NCI-H345 treated with DMSO at 0.1 percent for 48 hours (cell line): ENCODE data around the gene TYROBP.
"Not testable (repeated sequence)": the region's sequence is repeated elsewhere in the genome, so short reads cannot be mapped to it uniquely, and the experiment has no call there.

Experiments used
- DNase-seq: peaks from one replicate; lab custom pipeline; 2025; ENCODE audit not compliant: unreplicated experiment; lab: John Stamatoyannopoulos, UW

Gene TYROBP

DNA sequence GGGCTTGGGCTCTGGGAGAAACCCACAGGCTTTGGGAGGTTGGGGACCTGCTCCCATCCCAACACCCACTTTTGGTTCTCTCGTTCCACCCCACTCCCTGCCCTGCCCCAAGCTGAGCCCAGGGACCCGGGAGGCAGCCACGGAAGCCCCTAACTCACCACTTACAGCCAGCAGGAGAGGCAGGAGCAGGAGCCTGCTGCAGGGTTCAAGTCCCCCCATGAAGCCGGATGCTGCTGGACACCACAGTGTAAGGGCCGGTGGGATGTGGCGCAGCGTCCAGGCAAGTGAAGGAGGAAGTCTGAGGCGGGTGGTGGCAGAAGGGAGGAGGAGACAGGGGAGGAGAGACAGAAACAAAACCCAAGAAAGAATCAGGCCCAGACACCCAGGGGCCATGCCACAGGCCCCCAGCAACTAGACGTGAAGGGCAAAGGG is at the start of gene TYROBP:
TYROBP (minus strand) TSS at position 286 of the 432 bp plus-strand sequence; CDS start at position 219, 67 bp downstream.
- no peak for DNase-seq

- not testable (repeated sequence) for DNase-seq
These were observed 49.3 kb upstream of the TYROBP start for GRCh38 chr19:35957411-35957810.

DNA sequence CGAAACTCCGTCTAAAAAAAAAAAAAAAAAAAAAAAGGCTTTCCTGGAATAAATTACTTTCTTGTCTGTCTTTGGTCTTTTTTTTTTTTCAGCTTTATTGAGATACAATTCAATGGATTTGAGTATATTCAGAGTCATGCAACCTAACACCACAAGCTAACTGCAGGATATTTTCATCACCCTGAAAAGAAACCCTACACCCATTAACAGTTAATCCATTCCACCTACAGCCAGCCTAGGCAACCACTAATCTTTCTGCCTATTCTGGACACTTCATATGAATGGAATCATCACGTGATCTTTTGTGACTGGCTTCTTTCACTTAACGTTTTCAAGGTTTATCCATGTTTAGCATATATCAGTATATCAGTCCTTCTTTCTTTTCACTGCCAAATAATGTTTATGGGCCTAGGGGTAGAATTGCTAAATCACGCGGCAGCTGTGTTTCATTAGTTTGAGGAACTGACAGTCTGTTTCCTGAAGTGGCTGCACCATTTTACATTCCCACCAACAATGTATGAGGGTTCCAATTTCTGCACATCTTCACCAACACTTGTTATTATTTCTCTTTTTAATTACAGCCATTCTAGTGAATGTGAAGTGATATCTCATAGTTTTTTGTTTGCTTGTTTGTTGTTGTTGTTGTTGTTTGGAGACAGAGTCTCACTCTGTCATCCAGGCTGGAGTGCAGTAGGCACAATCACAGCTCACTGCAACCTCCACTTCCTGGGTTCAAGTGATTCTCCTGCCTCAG is 48.0 kb upstream of the TYROBP start:
- DNase-seq: no peak

GRCh38 chr19:35949131-35949530 is 41.0 kb upstream of the TYROBP start:
- DNase-seq: no peak

- DNase-seq: no peak
These were observed 38.1 kb upstream of the TYROBP start for GRCh38 chr19:35946203-35946602.

- DNase-seq: no peak
These were observed 37.2 kb upstream of the TYROBP start for GRCh38 chr19:35945121-35945790.

- DNase-seq: no peak
These were observed 36.5 kb upstream of the TYROBP start for GRCh38 chr19:35944556-35944955.

DNA sequence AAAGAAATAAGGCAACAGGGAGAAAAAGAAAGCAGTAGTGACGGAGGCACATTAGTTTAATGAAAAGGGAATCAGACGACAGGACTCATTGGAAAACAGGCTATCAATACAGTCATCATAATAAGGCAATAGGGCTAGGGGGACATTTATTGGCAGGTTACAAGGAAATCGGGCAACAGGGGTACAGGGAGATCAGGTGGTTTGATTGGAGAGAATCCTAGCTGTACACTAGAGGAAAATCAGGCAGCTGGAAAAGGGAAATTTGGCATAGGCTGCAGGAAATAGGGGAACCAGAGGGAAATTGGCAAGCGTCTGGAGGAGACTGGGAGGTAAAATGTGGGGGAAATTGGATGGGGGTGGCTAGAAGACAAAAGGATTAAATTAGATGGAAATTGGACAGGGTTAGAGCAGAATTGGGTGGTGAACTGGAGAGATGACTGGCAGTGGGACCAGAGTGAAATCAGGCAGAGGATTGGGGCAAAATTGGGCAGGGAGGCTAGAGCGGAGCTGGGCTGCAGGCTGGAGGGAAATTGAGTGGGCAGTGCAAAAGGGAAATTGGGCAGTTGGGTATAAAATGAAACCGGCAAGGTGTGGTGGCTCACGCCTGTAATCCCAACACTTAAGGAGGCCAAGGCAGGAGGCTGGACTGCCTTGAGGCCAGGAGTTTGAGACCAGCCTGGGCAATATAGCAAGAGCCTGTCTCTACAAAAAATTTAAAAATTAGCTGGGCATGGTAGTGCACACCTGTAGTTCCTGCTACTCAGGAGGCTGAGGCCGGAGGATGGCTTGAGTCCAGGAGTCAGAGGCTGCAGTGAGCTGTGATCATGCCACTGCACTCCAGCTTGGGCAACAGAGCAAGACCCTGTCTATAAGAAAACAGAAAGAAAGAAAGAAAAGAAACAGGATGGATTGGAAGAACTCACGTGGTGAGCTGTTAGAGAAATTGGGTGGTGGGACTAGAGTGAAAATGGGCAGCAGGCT is 35.5 kb upstream of the TYROBP start:
- no peak for DNase-seq

- DNase-seq: no peak
These were observed 34.1 kb upstream of the TYROBP start for GRCh38 chr19:35942235-35942634.

GRCh38 chr19:35940839-35941238 is 32.7 kb upstream of the TYROBP start:
- no peak for DNase-seq

GRCh38 chr19:35940078-35940775 is 32.1 kb upstream of the TYROBP start:
- no peak for DNase-seq

DNA sequence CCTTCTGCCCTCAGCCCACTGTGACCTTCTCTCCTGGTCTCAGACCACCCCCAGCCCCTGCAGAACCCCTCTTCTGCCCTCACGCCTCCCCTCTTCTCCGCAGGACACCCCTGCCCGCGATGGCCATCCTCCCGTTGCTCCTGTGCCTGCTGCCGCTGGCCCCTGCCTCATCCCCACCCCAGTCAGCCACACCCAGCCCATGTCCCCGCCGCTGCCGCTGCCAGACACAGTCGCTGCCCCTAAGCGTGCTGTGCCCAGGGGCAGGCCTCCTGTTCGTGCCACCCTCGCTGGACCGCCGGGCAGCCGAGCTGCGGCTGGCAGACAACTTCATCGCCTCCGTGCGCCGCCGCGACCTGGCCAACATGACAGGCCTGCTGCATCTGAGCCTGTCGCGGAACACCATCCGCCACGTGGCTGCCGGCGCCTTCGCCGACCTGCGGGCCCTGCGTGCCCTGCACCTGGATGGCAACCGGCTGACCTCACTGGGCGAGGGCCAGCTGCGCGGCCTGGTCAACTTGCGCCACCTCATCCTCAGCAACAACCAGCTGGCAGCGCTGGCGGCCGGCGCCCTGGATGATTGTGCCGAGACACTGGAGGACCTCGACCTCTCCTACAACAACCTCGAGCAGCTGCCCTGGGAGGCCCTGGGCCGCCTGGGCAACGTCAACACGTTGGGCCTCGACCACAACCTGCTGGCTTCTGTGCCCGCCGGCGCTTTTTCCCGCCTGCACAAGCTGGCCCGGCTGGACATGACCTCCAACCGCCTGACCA is 31.4 kb upstream of the TYROBP start:
- DNase-seq: no peak

- no peak for DNase-seq
These were observed 30.5 kb upstream of the TYROBP start for GRCh38 chr19:35938282-35939224.

DNA sequence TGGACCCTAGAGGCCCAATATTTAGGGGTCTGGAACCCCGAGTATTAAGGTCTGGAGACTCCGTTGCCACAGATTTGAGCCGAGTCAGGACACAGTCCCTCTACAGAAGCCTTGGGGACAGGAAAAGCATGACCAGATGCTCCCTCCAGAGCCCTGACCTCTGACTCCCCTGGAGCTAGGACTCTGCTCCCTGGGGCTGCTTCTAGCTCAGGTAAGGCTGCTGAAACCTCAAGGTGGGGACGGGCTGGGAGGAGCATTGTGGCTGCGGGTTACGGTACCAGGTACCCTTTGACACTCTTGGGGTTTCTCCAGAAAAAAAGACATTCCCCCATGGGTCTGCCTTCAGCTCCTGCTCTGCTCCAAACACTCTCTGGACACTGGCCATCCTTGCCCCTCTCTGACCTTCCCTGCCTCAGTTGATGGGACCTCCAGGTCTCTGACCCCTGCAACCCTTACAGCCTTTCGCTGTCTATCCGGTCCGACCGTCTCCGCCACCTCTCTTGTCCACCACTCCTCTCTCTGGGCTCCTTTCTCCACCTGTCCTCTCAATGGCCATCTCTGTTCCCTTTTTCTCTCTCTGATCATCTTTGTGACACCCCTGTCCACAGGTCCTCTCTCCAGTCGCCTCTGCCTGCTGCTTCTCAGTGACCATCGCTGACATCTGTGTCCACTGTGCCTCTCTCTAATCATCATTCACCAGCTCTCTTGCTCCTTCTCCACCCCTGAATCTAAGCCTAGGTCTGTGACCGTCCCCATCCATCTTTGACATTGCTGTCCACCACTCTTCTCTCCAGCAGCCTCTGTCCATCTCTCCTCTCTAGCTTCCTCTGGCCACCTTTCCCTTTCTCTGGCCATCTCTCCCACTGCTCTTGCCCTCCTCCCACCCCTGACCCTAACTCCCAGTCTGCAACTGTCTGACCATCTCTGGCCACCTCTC is 29.5 kb upstream of the TYROBP start:
- peak; percentile 5 for DNase-seq

DNA sequence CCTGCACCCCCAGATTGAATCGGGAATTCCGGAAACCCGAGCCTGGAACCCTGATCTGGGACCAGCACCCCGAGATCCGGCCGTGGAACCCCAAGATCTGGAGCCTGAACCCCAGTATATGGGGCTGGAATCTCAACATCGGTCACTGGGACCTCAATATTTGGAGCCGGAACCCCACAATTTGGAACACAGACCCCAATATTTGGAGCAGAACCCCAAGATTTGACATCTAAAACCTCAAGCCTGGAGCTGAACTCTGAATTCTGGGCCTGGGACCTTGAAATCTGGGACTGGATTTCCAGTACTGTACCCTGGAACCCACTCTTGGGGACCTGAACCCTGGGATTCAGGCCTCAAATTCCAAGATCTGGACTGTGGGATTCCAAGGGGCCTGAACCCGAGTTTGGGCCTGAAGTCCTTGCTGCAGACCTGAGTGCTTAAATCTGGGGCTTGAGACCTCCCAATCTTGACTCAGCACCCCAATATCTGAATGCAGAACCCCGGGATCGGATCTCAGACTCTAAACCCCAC is 28.7 kb upstream of the TYROBP start:
- DNase-seq: no peak

- DNase-seq: peak; percentile 92
These were observed 28.0 kb upstream of the TYROBP start, which contains the start of gene LRFN3 for GRCh38 chr19:35935911-35936737. Gene LRFN3, plus strand, starts transcription at chr19:35936374. Its CDS starts 3,052 bp downstream, at chr19:35939426.
